NCI-H2081 treated with DMSO at 0.1 percent for 48 hours (cell line): Measurements from ENCODE around the gene DTWD2.
"Not testable (repeated sequence)": the region's sequence is repeated elsewhere in the genome, so short reads cannot be mapped to it uniquely, and the experiment has no call there.

Experiments
- DNase-seq: peaks from one replicate; lab custom pipeline; 2025; lab: John Stamatoyannopoulos, UW

DTWD2 gene

DNA sequence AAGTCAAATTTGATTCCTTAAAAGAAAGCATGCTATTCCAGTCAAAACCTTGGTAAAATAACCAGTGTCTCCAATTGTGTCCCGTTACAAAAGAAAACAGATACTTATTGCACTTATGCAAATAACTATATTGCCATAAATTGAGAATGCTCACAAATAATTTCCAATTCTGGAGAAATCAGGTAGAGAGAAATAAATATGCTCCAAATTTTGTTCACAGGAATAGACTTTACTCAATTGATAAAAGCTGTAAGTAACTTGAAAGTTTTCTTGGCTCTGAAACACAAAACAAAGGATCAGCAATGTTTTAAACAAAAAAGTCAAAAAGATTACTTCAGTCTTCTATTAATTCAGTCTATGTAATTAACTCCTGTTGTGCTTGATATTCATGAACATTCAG lies 7.8 kb upstream of the DTWD2 start:
- no peak for DNase-seq

DNA sequence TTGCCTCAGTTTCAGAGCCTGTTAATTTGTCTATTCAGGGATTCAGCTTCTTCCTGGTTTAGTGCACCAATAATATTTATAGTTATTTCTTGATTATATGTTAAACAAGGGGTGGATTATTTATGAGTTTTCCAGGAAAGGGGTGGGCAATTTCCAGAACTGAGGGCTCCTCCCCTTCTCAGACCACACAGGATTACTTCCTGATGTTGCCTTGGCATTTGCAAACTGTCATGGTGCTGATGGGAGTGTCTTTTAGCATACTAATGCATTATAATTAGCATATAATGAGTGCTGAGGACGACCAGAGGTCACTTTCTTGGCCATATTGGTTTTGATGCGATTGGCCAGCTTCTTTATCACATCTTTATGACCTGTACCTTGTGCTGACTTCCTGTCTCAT lies 6.2 kb upstream of the DTWD2 start:
- no peak for DNase-seq

DNA sequence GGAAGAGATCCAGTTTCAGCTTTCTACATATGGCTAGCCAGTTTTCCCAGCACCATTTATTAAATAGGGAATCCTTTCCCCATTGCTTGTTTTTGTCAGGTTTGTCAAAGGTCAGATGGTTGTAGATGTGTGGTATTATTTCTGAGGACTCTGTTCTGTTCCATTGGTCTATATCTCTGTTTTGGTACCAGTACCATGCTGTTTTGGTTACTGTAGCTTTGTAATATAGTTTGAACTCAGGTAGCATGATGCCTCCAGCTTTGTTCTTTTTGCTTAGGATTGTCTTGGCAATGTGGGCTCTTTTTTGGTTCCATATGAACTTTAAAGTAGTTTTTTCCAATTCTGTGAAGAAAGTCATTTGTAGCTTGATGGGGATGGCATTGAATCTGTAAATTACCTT lies 4.8 kb upstream of the DTWD2 start:
- not testable (repeated sequence) for DNase-seq

DNA sequence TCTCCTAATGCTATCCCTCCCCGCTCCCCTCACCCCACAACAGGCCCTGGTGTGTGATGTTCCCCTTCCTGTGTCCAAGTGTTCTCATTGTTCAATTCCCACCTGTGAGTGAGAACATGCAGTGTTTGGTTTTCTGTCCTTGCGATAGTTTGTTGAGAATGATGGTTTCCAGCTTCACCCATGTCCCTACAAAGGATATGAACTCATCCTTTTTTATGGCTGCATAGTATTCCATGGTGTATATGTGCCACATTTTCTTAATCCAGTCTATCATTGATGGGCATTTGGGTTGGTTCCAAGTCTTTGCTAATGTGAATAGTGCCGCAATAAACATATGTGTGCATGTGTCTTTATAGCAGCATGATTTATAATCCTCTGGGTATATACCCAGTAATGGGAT lies 3.7 kb upstream of the DTWD2 start:
- DNase-seq, result not testable (repeated sequence)

DNA sequence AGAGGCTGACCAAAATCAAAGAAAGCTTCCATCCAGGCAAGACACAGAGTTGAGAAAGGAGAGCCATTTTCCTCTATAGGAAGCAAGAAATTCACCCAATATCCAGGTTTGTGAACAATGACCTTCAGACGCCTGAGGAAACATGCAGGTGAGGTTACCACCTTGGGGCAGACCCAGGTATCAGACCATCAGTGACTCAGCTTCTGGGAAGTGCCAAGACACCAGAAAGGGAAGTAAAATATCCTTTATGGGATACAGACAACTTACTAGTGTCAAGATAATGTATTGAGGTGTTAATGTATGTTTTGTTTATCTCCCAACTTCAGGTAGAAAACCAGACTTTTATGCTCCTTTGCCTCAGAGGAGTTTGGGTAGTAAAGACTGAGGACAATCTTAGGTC lies 2.2 kb upstream of the DTWD2 start:
- DNase-seq, result no peak

DNA sequence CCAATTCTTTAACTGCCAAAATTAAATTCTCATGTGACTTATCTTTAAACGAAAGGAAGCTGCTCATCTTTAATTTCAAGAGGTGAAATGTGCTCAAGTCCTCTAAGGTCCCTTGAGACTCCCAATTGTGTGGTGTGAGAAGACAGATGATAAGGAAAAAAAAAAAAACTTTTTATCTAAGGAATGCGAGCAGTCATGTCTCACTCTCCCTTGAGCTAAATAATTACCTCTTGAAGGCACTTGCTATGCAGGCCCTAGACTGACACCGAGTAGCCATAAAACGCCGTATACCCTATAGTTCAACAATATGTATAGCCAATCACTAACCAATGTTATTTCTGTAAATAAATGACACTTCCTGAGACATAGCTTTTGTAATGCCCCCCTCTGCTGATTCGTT lies 1.5 kb upstream of the DTWD2 start:
- no peak for DNase-seq

DNA sequence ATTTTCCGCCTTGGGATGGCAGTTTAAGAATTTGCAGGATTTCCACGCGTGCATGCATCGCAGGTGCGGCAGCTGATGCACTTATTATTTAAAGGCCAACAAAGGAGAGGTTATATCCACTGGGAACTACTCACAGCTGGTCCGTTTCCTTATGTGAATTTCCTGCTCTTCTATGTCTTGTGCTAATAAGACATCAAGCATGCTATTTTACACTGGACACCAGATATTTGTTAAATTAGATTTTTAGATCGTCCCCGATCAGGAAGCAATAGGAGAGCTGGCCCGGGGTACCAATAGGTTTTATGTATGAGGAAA lies 476 bp upstream of the DTWD2 start:
- no peak for DNase-seq

DNA sequence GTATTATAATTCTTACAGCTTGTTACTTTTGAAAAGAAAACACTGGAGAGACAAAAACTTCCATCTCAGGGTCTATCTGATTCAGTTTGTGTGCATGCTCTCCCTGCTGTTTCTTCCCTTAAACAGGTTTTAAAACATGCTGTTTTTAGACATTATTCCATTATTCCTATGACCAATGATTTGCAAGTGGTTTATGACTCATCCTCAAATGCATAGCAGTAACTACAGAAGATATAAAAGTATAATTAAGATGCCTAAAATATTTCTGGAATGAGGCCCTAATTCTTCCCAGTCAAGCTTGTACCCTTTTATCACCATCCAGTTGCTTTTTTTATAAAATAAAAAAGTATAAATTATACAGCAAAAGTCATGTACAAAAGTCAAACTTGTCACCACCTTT lies 3.7 kb downstream of the DTWD2 start:
- DNase-seq, result no peak

DNA sequence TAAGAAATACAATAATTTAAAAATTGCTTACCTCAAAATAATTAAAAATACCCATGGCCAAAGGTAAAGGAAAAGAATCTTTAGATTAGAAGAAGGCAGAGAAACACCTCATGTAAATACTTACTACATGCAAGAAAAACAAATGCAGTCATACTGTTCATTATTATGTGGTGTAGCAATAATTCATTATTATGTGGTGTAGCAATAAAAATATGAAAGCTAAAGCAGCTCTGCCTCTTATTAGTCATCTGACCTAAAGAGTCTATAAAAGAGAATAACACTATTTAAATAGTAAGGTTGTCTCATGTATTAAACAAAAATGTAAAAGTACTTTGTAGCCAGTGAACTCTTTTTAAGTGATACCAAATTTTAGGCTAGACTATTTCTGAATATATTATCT lies 6.6 kb downstream of the DTWD2 start:
- no peak for DNase-seq

DNA sequence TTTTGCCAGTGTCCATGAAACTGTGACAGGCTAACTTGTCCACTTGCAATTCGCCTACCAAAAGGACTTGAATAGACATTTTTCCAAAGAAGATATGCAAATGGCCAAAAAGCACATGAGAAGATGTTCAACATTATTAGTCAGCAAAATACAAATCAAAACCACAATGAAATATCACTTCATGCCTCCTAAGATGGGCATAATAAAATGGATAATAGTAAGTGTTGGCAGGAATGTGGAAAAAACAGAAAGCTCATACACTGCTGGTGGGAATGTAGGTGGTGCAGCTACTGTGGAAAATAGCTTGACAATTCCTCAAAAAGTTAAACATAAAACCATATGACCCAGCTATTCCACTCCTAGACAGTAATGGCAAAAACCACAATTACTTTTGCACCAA lies 7.9 kb downstream of the DTWD2 start:
- DNase-seq, result no peak

DNA sequence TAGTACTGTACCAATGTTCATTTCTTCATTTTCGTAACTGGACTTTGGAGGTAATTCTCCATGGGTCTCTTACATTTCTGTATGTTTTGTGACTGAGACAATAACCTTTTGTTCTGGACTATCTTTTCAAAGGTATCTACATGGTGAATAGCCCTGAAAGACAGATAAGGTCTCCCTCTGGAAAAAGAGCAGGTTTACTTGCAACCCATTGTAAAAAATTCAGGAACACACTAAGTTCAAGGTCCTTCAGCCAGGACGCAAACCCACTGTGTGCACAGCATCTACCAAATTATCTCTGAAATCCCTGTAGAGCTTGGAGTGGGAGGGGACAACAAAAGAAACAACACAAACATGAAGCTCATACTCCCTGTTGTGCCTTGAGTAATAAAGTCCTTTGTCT lies 8.3 kb downstream of the DTWD2 start:
- DNase-seq, result no peak

DNA sequence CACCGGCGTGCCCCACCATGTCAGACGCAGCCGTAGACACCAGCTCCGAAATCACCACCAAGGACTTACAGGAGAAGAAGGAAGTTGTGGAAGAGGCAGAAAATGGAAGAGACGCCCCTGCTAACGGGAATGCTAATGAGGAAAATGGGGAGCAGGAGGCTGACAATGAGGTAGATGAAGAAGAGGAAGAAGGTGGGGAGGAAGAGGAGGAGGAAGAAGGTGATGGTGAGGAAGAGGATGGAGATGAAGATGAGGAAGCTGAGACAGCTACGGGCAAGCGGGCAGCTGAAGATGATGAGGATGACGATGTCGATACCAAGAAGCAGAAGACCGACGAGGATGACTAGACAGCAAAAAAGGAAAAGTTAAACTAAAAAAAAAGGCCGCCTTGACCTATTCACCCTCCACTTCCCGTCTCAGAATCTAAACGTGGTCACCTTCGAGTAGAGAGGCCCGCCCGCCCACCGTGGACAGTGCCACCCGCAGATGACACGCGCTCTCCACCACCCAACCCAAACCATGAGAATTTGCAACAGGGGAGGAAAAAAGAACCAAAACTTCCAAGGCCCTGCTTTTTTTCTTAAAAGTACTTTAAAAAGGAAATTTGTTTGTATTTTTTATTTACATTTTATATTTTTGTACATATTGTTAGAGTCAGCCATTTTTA lies 14.4 kb downstream of the DTWD2 start:
- DNase-seq, result not testable (repeated sequence)

DNA sequence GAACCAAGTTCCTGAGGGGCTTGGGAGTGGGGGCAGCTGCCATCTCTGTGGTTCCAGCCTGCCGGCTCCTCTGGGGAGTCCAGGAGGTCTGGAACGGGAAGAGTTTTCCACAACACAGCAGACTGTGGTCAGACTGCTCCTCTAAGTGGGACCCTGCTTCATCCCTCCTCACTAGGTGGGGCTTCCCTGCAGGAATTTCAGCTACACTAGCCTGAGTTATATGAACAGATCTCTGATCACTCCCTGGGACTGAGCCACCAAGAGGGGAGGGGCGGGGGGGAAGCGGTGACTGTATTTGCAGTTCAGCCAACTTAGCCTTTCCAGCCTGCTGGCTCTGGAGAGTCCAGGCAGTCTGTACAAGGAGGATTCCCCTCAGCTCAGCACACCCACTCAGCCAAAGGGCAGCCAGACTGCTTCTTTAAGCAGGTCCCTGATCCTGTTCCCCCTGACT lies 19.4 kb downstream of the DTWD2 start:
- no peak for DNase-seq

DNA sequence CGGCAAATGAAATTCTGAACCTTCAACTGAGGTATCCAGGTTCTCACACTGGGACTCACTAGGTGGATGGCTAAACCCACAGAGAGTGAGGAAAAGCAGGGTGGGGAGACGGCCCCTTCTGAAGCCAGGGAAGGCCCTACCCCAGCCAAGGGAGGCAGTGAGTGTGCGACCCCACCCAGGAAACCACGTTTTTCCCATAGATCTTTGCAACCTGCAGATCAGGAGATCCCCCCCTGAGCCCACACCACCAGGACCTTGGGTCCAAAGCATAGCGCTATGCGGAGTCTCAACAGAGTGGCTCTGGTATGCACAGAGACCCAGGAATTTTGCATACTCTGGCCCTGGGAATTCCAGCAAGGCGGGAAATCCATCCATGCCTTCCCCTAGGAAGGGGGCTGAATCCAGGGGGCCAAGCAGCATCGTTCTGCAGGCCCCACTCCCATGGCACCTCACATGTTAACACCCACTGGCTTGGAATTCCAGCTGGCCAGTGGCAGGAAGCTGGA lies 19.9 kb downstream of the DTWD2 start:
- no peak for DNase-seq

DNA sequence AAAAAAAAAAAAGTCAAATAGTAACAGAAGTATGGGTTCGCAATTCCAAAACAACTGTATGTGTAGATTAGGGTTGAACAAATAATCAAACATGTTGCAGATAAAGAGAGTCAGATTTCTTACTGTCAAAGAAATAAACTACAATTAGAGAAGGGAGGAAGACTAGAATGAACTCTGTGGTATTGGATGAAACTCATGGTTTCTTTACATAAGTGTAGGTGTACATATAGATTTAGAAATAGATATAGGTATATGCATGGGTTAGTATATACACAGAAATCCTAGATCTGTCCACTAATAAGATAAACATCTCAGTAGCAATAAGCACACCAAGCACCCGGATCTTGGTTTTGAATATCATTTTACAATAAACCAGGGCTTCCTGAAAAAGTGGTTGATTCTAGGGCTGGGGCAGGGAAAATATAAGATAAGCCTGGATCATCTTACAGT lies 21.3 kb downstream of the DTWD2 start:
- DNase-seq, result no peak

DNA sequence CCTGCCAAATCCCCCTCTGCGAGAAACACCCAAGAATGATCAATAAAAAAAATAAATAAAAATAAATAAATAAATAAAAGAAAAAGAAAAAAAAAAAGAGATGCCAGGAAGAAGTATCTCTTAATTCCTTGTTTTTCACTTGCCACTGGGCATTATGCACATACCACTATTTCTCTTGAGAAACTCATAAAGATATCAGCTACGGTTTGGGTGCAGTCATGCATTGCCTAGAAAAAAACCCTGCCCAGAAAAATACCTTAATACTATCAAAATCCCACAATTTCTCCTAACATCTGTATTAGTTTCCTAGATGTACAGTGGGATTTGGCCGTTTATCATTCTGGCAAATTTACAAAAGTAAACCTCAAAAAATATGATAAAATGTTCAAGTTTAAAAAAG lies 22.5 kb downstream of the DTWD2 start:
- no peak for DNase-seq

DNA sequence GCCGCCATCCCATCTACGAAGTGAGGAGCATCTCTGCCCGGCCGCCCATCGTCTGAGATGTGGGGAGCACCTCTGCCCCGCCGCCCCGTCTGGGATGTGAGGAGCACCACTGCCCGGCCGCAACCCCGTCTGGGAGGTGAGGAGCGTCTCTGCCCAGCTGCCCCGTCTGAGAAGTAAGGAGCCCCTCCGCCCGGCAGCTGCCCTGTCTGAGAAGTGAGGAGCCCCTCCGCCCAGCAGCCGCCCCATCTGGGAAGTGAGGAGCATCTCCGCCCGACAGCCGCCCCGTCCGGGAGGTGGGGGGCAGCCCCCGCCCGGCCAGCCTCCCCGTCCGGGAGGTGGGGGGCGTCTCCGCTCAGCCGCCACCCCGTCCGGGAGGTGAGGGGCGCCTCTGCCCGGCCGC lies 23.4 kb downstream of the DTWD2 start:
- DNase-seq, result not testable (repeated sequence)

DNA sequence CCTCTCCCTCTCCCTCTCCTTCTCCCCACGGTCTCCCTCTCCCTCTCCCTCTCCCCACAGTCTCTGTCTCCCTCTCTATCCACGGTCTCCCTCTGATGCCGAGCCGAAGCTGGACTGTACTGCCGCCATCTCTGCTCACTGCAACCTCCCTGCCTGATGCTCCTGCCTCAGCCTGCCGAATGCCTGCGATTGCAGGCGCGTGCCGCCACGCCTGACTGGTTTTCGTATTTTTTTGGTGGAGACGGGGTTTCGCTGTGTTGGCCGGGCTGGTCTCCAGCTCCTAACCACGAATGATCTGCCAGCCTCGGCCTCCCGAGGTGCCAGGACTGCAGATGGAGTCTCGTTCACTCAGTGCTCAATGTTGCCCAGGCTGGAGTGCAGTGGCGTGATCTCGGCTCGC lies 24.0 kb downstream of the DTWD2 start:
- not testable (repeated sequence) for DNase-seq

DNA sequence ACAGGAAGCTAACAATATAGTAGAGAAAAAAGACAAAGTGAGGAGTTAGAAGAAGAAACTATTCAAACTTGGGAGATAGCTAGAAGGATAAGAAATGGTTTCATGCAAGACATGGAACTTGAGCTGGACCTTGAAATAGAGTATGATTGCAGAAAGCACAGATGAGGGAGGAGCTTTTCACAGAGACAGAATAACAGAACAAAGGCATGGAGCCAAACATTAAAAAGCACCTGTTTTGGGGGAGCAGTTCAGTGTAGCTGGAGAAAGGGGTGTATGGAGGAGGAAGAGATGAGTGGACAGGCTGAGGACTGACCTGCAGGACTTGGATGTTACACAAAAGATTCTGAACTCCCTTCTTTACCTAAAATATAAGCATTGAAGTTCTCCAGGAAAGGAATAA lies 25.2 kb downstream of the DTWD2 start:
- DNase-seq, result no peak

DNA sequence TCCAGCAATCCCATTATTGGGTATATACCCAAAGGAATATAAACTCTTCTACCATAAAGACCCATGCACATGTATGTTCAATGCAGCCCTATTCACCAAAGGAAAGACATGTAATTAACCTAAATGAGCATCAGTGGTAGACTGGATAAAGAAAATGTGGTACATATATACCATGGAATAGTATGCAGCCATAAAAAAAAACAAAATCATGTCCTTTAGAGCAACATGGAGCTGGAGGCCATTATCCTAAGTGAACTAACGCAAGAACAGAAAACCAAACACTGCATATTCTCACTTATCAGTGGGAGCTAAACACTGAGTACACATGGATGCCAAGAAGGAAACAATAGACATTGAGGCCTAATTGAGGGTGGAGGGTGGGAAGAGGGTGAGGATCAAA lies 27.8 kb downstream of the DTWD2 start:
- no peak for DNase-seq

DNA sequence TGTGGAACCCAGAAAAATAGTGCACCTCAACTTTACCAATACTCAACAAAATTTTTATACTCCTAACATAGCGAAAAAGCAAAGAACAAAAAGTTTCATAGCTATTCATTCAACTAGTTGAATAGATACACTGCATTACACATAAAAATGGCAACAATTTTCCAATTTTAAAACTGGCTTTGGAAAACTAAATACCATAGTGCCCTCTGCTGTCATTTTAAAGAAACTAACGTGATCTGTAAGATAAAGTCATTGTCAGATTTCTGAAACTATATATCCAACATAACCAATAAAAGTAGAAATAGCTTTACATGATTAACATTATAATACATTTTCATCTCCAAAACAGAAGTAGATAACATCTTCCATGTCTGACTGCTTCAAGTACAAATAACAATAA lies 31.6 kb downstream of the DTWD2 start:
- no peak for DNase-seq

DNA sequence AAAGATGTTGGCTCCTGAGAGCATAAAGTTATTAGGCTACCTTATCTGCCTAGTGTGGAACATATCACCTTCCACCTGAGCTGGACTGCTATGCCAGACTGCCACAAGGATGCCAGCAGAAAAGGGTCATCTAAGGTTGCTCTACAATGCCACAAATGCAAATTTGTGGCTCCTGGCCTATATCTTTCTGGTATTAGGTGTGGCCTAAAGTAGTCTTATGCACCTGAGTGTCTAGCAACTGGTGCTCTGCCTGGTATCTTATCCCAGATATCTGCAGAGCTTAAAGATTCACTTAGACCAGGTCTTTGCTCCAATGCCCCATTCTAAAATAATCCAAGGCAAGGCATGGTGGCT lies 34.7 kb downstream of the DTWD2 start:
- DNase-seq, result no peak

DNA sequence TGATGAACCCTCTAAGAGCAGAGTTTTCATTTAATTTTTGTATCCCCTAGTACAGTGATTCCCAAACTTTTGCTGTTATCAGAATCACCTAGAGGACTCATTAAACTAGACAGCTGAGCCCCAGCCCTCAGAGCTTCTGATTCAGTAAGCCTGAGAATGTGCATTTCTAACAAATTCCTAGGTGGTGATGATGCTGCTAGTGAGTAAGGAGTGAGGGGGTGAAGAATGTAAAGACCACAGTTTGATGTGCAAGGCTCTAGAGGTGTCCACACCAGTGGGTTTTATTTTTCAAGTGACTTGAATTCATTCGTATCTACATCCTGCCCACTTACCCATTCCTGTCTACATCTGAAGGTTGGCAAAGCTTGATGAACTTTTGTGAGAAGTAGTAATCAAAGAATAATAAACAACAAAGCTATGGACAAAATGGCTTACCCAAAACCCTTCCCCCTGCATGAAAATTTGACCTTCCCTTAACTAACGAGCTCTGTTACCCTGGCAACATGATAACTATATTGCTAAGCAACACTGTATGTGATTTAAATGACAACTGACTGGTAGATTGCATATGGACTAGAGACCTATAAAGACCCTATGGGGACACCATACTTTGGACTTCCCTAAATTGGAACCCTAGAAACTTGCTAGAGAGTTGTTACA lies 35.2 kb downstream of the DTWD2 start:
- no peak for DNase-seq

DNA sequence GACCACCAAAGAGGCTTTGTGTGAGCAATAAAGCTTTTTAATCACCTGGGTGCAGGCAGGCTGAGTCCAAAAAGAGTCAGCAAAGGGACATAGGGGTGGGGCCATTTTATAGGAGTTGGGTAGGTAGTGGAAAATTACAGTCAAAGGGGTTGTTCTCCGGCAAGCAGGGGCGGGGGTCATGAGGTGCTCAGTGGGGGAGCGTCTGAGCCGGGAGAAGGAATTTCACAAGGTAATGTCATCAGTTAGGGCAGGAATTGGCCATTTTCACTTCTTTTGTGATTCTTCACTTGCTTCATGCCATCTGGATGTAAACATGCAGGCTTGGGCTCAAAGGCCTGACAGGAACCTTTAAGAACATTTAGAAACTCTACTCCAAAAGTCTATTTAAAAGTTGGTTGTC lies 36.0 kb downstream of the DTWD2 start:
- DNase-seq, result not testable (repeated sequence)
